Adipocyte (in vitro differentiated cells): ENCODE measurements around the gene PTBP2.

Experiments used
- DNase-seq: peaks from one replicate; pipeline ENCODE4 v3.0.0-alpha.2; 2015; ENCODE audit warnings: low read depth
- H3K27me3 ChIP-seq: replicated peaks from 2 replicates; pipeline ENCODE4 v1.7.0; 2013; ENCODE audit warnings: mild to moderate bottlenecking, low read length, moderate library complexity; ENCODE audit not compliant: control insufficient read depth, insufficient read depth
- H3K36me3 ChIP-seq: 2 replicates; pipeline ENCODE4 v1.7.0; 2013; ENCODE audit warnings: low read length, mild to moderate bottlenecking, moderate library complexity; ENCODE audit not compliant: control insufficient read depth, insufficient read depth, severe bottlenecking
- H3K4me1 ChIP-seq: 2 replicates; pipeline ENCODE4 v1.7.0; 2013; ENCODE audit warnings: mild to moderate bottlenecking, low read length, moderate library complexity; ENCODE audit not compliant: control insufficient read depth, insufficient read depth
- H3K4me3 ChIP-seq: 2 replicates; pipeline ENCODE4 v1.7.0; 2013; ENCODE audit warnings: mild to moderate bottlenecking, low read length, moderate library complexity
- H3K9ac ChIP-seq: 2 replicates; pipeline ENCODE4 v1.7.0; 2013; ENCODE audit warnings: mild to moderate bottlenecking, low read length, moderate library complexity
- H3K9me3 ChIP-seq: 2 replicates; pipeline ENCODE4 v1.7.0; 2013; ENCODE audit warnings: mild to moderate bottlenecking, low read length, moderate library complexity; ENCODE audit not compliant: control insufficient read depth

PTBP2 gene

GRCh38 chr1:96861836-96862235 is 140.3 kb downstream of the PTBP2 start:
- H3K9me3 ChIP-seq: peaks cover 15% of the 10 kb centered on the region
- no peak overlapping the region for H3K4me3 ChIP-seq
- no peaks in the 10 kb centered on the region for H3K27me3 ChIP-seq
- DNase-seq: no peak
- H3K36me3 ChIP-seq: no peaks in the 10 kb centered on the region
- H3K9ac ChIP-seq: no peak overlapping the region
- peaks cover 28% of the 10 kb centered on the region for H3K4me1 ChIP-seq

GRCh38 chr1:96863449-96863848 is 141.9 kb downstream of the PTBP2 start:
- DNase-seq: no peak
- H3K36me3 ChIP-seq: no peaks in the 10 kb centered on the region

More at GRCh38 chr1:96863449-96863848, 141.9 kb downstream of the PTBP2 start:
- H3K9me3 ChIP-seq: peaks cover 15% of the 10 kb centered on the region
- no peak overlapping the region for H3K9ac ChIP-seq
- H3K4me3 ChIP-seq: no peak overlapping the region
- H3K27me3 ChIP-seq: no peaks in the 10 kb centered on the region
- H3K4me1 ChIP-seq: peaks cover 30% of the 10 kb centered on the region
